ENCODE data around the gene TNNT3. TPM values are rescaled to one million over a fixed set of nuclear protein-coding genes. Genes with fewer than 3 reads are reported as not detected.

The TNNT3 gene
- total RNA-seq, 4 donors from 2014 or later = 3.2 to 60.6 (median 29.3) TPM; not detected in 1

- H3K9me3 ChIP-seq = no peaks in the 10 kb centered on the region
- peak overlapping the region; percentile 86 to 89 for H3K27ac ChIP-seq
- DNase-seq = peak; percentile 77 to 84
- H3K4me3 ChIP-seq = no peak overlapping the region
- H3K27me3 ChIP-seq = no peaks in the 10 kb centered on the region
- H3K4me1 ChIP-seq = peaks cover 0 to 28% of the 10 kb centered on the region in 2 donors
- no peaks in the 10 kb centered on the region for H3K36me3 ChIP-seq
- intact Hi-C loops (cut with DNase I; ENCODE audit: low total_unique reads) = loop anchor here (5.0 kb wide), 1 partner anchor 277 kb away; no protein-coding TSS in a partner anchor
- TF ChIP-seq CTCF (IDR thresholded peaks at IDR 0.05) = no peak
- TF ChIP-seq POLR2A (IDR thresholded peaks at IDR 0.05) = no peak
Observed at GRCh38 chr11:1879941-1880720, 39.4 kb upstream of the TNNT3 start.

GRCh38 chr11:1880746-1881441, 38.6 kb upstream of the TNNT3 start:
- TF ChIP-seq CTCF (IDR thresholded peaks at IDR 0.05) (no peak), POLR2A (IDR thresholded peaks at IDR 0.05) (no peak)
- no peaks in the 10 kb centered on the region for H3K9me3 ChIP-seq
- no peak overlapping the region for H3K4me3 ChIP-seq
- no peaks in the 10 kb centered on the region for H3K36me3 ChIP-seq
- H3K4me1 ChIP-seq = peaks cover 0 to 28% of the 10 kb centered on the region in 2 donors
- no peaks in the 10 kb centered on the region for H3K27me3 ChIP-seq
- peak overlapping the region; percentile 86 to 89 for H3K27ac ChIP-seq
- intact Hi-C loops (cut with DNase I; ENCODE audit: low total_unique reads) = loop anchor here (5.0 kb wide), 1 partner anchor 276 kb away; no protein-coding TSS in a partner anchor
- DNase-seq = peak; percentile 14 to 19

GRCh38 chr11:1881442-1882264, 37.9 kb upstream of the TNNT3 start:
- H3K27me3 ChIP-seq = no peaks in the 10 kb centered on the region
- TF ChIP-seq POLR2A (IDR thresholded peaks at IDR 0.05) (no peak), CTCF (IDR thresholded peaks at IDR 0.05) (no peak)
- intact Hi-C loops (cut with DNase I; ENCODE audit: low total_unique reads) = loop anchor here (5.0 kb wide), 1 partner anchor 276 kb away; no protein-coding TSS in a partner anchor
- no peaks in the 10 kb centered on the region for H3K36me3 ChIP-seq
- H3K27ac ChIP-seq = peak overlapping the region; percentile 86 to 89
- DNase-seq = peak; percentile 45 to 68
- no peaks in the 10 kb centered on the region for H3K9me3 ChIP-seq
- peaks cover 0 to 24% of the 10 kb centered on the region in 2 donors for H3K4me1 ChIP-seq
- no peak overlapping the region for H3K4me3 ChIP-seq

GRCh38 chr11:1882265-1883238, 37.0 kb upstream of the TNNT3 start:
- H3K36me3 ChIP-seq = no peaks in the 10 kb centered on the region
- H3K27ac ChIP-seq = peak overlapping the region; percentile 86 to 89
- DNase-seq = peak; percentile 79 to 88
- H3K27me3 ChIP-seq = no peaks in the 10 kb centered on the region
- peak in 1 of 2 donors; percentile 14 for TF ChIP-seq POLR2A (IDR thresholded peaks at IDR 0.05)
- TF ChIP-seq CTCF (IDR thresholded peaks at IDR 0.05) = peak; percentile 89 to 95 (median 92)
- no peak overlapping the region for H3K4me3 ChIP-seq
- intact Hi-C loops (cut with DNase I; ENCODE audit: low total_unique reads) = loop anchor here (5.0 kb wide), 1 partner anchor 275 kb away; no protein-coding TSS in a partner anchor
- peaks cover 0 to 20% of the 10 kb centered on the region in 2 donors for H3K4me1 ChIP-seq
- no peaks in the 10 kb centered on the region for H3K9me3 ChIP-seq

Measured in uterus (tissue), 4 donors.